T-helper 2 cell treated with Interferon-gamma antibody and Interleukin-4, amounts not matched to agents 100 ng/mL and 5 ng/mL, for 36 hours (primary cell): ENCODE results near the gene DIPK1C. TPM values are rescaled to one million over a fixed set of nuclear protein-coding genes. Genes with fewer than 3 reads are reported as not detected.

Experiments
- intact Hi-C: fragments of 100-400 bp; cut with micrococcal nuclease; formaldehyde crosslinking; loops from one replicate; pipeline ENCODE4 v1.15.1; 2023
- total RNA-seq: library from RNA; stranded (reverse); gene quantifications from 2 replicates; pipeline ENCODE4 v1.2.3, GENCODE V29; 2022

DIPK1C gene
- total RNA-seq, 1 donor from 2014 or later = not detected

- intact Hi-C loops = no loop called here
Measured at GRCh38 chr18:74486119-74486849, 29.2 kb upstream of the DIPK1C start.

- intact Hi-C loops = no loop called here
Measured at GRCh38 chr18:74482697-74483096, 25.6 kb upstream of the DIPK1C start.

- intact Hi-C loops = no loop called here
Measured at GRCh38 chr18:74480149-74480651, 23.1 kb upstream of the DIPK1C start.

GRCh38 chr18:74479486-74480148, 22.5 kb upstream of the DIPK1C start:
- intact Hi-C loops = no loop called here

- intact Hi-C loops = no loop called here
Measured at GRCh38 chr18:74478880-74479279, 21.8 kb upstream of the DIPK1C start.

- intact Hi-C loops = no loop called here
Measured at GRCh38 chr18:74478316-74478715, 21.2 kb upstream of the DIPK1C start.

GRCh38 chr18:74477771-74478170, 20.7 kb upstream of the DIPK1C start:
- intact Hi-C loops = no loop called here

- intact Hi-C loops = no loop called here
Measured at GRCh38 chr18:74476140-74476539, 19.0 kb upstream of the DIPK1C start.

GRCh38 chr18:74473976-74474640, 17.0 kb upstream of the DIPK1C start:
- intact Hi-C loops = no loop called here

- intact Hi-C loops = no loop called here
Measured at GRCh38 chr18:74472312-74472711, 15.2 kb upstream of the DIPK1C start.

- intact Hi-C loops = no loop called here
Measured at GRCh38 chr18:74468547-74469061, 11.5 kb upstream of the DIPK1C start.

GRCh38 chr18:74465775-74466174, 8.7 kb upstream of the DIPK1C start:
- intact Hi-C loops = no loop called here

GRCh38 chr18:74463983-74464382, 6.9 kb upstream of the DIPK1C start:
- intact Hi-C loops = no loop called here

GRCh38 chr18:74463254-74463653, 6.1 kb upstream of the DIPK1C start:
- intact Hi-C loops = no loop called here

GRCh38 chr18:74460825-74461224, 3.7 kb upstream of the DIPK1C start:
- intact Hi-C loops = no loop called here

- intact Hi-C loops = no loop called here
Measured at GRCh38 chr18:74459889-74460288, 2.8 kb upstream of the DIPK1C start.

- intact Hi-C loops = no loop called here
Measured at GRCh38 chr18:74457725-74458421, 765 bp upstream of the DIPK1C start.

GRCh38 chr18:74456349-74457042, 612 bp downstream of the DIPK1C start:
- intact Hi-C loops = no loop called here

GRCh38 chr18:74456017-74456348, 1.1 kb downstream of the DIPK1C start:
- intact Hi-C loops = no loop called here

- intact Hi-C loops = no loop called here
Measured at GRCh38 chr18:74455386-74455785, 1.7 kb downstream of the DIPK1C start.

GRCh38 chr18:74454279-74454751, 2.8 kb downstream of the DIPK1C start:
- intact Hi-C loops = no loop called here
